ENCODE measurements around the gene LYPD4. TPM values are rescaled to one million over a fixed set of nuclear protein-coding genes. Genes with fewer than 3 reads are reported as not detected.

Gene LYPD4
- total RNA-seq, 3 donors from 2014 or later, result not detected

DNA sequence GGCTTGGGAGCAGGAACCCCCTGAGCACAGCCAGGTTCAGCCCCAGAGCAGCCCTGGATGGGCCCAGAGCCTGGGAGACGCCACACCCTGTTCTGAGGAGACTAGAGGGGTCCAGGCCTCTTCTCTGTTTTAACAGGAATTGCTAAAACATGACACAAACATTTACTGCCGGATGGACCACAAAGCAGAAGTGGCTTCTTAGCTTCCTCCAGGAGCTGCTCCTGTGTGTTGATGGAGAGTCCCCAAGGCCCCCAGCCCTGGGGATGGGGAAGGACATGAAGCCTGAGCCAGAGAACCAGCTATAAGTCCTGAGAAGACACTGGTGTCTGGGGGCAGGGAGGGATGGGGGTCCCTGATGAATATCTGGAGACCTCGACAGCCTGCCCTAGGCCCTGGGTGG, 33.4 kb downstream of the LYPD4 start:
- Histone ChIP-seq H3K4me1 (ENCODE audit: low read depth) (no peaks in the 10 kb centered on the region), H3K9me3 (no peaks in the 10 kb centered on the region), H3K36me3 (ENCODE audit: low read depth) (no peaks in the 10 kb centered on the region), H3K4me3 (no peak overlapping the region)
- peak; percentile 52 for ATAC-seq
- intact Hi-C loops (cut with DNase I, micrococcal nuclease), result no loop called here
- TF ChIP-seq, protein P1, sequence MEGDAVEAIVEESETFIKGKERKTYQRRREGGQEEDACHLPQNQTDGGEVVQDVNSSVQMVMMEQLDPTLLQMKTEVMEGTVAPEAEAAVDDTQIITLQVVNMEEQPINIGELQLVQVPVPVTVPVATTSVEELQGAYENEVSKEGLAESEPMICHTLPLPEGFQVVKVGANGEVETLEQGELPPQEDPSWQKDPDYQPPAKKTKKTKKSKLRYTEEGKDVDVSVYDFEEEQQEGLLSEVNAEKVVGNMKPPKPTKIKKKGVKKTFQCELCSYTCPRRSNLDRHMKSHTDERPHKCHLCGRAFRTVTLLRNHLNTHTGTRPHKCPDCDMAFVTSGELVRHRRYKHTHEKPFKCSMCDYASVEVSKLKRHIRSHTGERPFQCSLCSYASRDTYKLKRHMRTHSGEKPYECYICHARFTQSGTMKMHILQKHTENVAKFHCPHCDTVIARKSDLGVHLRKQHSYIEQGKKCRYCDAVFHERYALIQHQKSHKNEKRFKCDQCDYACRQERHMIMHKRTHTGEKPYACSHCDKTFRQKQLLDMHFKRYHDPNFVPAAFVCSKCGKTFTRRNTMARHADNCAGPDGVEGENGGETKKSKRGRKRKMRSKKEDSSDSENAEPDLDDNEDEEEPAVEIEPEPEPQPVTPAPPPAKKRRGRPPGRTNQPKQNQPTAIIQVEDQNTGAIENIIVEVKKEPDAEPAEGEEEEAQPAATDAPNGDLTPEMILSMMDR (IDR thresholded peaks at IDR 0.05), result no peak
- DNase-seq, result peak in 2 of 3 donors; percentile 28 to 62

DNA sequence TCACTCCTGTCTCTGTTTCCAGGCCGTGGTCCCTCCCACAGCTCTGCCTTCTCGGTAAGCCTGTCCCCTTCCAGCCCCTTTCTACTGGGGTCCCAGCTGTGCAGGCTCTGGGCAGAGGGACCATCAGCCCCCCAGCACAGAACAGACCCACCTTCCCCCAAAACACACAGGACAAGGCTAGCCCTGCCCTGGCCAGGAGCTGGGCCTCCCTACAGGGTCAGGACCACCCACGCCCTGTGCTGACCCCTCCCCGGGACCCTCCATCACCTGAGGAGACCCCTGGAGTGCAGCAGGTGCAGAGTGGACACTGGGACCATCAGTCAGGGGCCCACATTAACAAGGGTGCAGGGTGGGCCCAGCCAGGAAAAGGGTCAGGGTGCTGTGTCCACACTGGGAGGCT, 34.2 kb downstream of the LYPD4 start:
- Histone ChIP-seq H3K9me3 (no peaks in the 10 kb centered on the region), H3K4me3 (no peak overlapping the region), H3K4me1 (ENCODE audit: low read depth) (no peaks in the 10 kb centered on the region), H3K36me3 (ENCODE audit: low read depth) (no peaks in the 10 kb centered on the region)
- intact Hi-C loops (cut with DNase I, micrococcal nuclease), result no loop called here
- TF ChIP-seq, protein P1 (IDR thresholded peaks at IDR 0.05), result no peak
- no peak for DNase-seq
- ATAC-seq, result no peak

DNA sequence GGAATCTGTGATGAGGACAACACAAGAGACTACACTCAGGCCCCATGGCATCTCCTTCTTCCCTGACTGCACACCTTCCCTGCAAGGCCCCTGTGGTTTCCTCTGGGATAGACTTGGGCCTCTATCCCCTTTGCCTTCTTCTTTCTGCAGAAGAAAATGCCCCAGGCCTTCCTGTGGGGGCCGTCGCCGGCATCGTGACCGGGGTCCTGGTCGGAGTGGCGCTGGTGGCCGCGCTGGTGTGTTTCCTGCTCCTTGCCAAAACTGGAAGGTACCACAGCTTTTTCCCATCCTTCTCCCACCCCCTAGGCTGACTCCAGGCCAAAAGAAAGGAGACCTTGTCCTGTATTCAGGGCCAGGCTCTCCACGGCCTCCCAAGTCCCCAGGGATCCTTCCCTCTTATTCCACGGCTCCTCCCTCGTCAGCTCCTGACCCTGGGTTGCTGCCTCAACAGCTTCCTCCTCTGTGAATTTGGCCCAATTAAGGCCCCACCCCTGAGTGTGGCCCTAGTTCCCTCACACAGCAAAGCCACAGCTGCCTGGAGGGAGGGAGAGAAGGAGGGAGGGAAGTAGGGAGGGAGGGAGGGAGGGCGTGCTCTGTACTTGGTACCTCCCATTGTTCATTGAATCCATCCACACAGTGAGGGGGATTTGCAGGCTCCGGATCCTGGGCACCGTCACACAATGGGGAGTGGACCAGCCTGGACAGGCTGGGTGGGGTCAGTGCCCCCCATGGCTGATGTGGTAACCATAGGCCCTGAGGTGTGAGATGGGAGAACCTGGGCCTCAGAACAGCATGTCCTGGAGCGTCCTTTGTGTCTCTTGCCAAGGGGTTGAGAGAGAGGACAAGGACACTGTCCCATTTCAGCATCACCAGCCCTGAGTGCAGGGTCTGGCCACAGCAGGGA, 35.6 kb downstream of the LYPD4 start:
- no peak overlapping the region for H3K4me3 ChIP-seq
- no peak for DNase-seq
- intact Hi-C loops (cut with DNase I, micrococcal nuclease), result no loop called here

DNA sequence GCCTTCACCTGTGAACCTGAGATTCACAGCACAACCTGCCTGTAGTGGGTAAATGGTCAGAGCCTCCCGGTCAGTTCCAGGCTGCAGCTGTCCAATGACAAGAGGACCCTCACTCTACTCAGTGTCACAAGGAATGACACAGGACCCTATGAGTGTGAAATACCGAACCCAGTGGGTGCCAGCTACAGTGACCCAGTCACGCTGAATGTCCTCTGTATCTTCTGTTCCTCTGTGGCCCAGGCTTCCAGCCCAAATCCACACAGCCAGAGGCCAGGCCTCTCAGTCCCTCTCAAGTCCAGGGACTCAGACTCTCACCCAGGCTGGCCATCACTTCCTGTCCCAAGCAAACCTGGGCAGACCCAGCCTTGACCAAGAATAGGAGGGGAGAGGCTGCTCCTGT, 37.3 kb downstream of the LYPD4 start:
- H3K4me3 ChIP-seq, result no peak overlapping the region
- intact Hi-C loops (cut with DNase I, micrococcal nuclease), result no loop called here
- ATAC-seq (no peak), DNase-seq (no peak)
- H3K36me3 ChIP-seq (ENCODE audit: low read depth), result no peaks in the 10 kb centered on the region
- H3K4me1 ChIP-seq (ENCODE audit: low read depth), result peaks cover 1% of the 10 kb centered on the region
- no peaks in the 10 kb centered on the region for H3K9me3 ChIP-seq
- TF ChIP-seq, protein P1 (IDR thresholded peaks at IDR 0.05), result no peak

More for the DNA sequence above, 35.6 kb downstream of the LYPD4 start:
- Histone ChIP-seq H3K36me3 (ENCODE audit: low read depth) (no peaks in the 10 kb centered on the region), H3K9me3 (no peaks in the 10 kb centered on the region), H3K4me1 (ENCODE audit: low read depth) (no peaks in the 10 kb centered on the region)
- TF ChIP-seq, protein P1 (IDR thresholded peaks at IDR 0.05), result no peak
- ATAC-seq, result peak; percentile 70

DNA sequence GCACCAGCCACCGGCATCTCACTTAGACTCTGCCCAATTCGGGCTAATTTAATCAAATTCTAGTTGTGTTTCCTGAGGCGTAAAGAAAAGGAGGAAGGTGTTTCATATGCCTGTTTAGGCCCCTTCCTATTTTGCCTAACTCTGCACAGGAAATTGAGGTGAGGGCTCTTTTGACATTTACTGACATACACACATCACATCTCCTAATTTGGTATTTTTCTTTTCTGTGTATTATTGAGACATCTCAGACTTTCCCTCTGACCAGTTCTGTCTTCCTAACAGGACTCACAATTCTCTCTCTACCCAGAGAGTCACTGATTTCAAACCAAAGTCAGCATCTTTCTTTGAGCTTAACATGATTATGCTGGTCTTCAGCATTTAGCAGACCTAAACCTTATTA, 40.1 kb downstream of the LYPD4 start:
- no peak for ATAC-seq
- H3K9me3 ChIP-seq, result no peaks in the 10 kb centered on the region
- intact Hi-C loops (cut with DNase I, micrococcal nuclease), result no loop called here
- H3K36me3 ChIP-seq (ENCODE audit: low read depth), result no peaks in the 10 kb centered on the region
- no peak overlapping the region for H3K4me3 ChIP-seq
- peaks cover 4% of the 10 kb centered on the region for H3K4me1 ChIP-seq (ENCODE audit: low read depth)
- TF ChIP-seq, protein P1 (IDR thresholded peaks at IDR 0.05), result no peak
- DNase-seq, result no peak

Data from mucosa of descending colon (tissue), 3 donors.